ENCODE measurements around the gene EML3.
"Not testable (repeated sequence)": the region's sequence is repeated elsewhere in the genome, so short reads cannot be mapped to it uniquely, and the experiment has no call there.

Gene EML3, protein sequence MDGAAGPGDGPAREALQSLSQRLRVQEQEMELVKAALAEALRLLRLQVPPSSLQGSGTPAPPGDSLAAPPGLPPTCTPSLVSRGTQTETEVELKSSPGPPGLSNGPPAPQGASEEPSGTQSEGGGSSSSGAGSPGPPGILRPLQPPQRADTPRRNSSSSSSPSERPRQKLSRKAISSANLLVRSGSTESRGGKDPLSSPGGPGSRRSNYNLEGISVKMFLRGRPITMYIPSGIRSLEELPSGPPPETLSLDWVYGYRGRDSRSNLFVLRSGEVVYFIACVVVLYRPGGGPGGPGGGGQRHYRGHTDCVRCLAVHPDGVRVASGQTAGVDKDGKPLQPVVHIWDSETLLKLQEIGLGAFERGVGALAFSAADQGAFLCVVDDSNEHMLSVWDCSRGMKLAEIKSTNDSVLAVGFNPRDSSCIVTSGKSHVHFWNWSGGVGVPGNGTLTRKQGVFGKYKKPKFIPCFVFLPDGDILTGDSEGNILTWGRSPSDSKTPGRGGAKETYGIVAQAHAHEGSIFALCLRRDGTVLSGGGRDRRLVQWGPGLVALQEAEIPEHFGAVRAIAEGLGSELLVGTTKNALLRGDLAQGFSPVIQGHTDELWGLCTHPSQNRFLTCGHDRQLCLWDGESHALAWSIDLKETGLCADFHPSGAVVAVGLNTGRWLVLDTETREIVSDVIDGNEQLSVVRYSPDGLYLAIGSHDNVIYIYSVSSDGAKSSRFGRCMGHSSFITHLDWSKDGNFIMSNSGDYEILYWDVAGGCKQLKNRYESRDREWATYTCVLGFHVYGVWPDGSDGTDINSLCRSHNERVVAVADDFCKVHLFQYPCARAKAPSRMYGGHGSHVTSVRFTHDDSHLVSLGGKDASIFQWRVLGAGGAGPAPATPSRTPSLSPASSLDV

DNA sequence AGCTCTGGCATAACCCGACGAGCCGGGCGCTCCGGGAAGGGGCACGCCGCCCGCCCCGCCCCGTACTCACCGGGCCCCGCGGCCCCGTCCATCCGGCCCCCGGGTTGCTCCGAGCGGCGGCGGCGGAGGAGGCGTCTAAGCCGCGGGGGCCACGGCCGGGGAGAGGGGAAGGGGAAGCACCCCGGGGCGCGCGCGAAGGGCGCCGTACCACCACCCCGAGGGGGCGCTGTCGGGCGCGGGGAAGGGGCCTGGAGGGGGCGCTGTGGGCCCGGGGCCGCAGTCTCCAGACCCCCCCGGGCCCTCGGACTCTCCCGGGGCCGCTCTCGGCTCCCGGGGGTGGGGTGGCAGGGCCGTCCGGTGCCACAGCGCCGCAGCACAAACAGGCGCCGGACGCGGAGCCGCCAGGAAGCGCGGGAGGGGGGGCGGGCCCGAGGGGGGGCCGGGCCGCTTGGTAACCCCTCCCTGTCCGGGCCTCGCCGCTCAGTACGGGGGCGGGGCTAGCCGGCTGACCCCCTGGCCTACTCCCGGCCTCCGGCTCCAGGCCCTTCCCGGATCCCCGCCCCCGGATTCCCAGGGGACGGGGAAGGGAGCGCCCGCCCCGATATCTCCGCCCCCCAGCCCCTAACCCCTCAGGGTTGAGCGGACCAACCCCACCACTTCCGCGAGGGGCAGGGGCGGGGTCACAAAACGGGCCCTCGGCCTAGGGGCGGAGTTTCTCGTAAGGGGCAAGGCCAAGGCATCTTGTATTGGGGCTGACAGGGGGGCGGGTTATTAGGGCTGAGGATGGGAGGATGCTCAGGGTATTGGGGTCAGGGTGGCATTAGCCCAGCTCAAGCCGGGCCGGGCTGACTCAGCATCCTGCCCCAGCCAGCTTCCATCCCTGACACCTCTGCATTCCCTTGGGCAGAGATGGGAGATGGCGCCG is at the start of gene EML3, which contains the start of gene ROM1:
EML3 (minus strand) TSS at position 410 of the 925 bp plus-strand sequence; CDS start at position 92, 318 bp downstream.
ROM1 (plus strand) TSS at position 892 of the 925 bp plus-strand sequence; CDS start at position 917, 25 bp downstream.
- DNase-seq (ENCODE audit: low read depth in 2 of 2) = peak; percentile 38 to 49

DNA sequence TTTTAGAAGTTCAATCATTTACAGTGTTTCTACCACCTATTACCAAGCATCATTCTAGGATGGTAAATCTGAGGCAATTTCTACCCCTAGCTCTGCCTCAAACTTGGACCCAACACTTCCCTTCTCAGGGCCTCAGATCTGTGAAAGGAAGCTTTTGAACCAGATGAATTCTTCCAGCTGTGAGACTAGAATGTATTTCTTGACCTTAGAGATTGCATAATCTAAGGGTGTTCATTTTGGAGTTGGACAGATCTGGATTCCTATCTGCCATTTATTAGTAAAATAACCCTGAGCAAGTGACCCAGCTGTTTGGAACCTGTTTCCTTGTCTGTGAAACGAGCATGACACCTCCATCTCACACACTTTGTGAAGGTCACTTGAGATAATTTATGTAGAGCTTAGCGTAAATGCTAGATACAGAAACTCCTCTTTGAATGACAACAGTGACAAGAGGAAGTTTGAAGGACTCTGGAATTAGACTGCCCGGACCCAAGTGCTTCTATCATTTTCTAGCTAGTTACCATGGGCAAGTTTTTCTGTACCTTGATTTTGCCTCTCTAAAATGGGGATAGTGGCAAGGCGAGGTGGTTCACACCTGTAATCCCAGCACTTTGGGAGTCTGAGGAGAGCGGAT is 44.3 kb upstream of the EML3 start:
- no peak for DNase-seq (ENCODE audit: low read depth in 2 of 2)

DNA sequence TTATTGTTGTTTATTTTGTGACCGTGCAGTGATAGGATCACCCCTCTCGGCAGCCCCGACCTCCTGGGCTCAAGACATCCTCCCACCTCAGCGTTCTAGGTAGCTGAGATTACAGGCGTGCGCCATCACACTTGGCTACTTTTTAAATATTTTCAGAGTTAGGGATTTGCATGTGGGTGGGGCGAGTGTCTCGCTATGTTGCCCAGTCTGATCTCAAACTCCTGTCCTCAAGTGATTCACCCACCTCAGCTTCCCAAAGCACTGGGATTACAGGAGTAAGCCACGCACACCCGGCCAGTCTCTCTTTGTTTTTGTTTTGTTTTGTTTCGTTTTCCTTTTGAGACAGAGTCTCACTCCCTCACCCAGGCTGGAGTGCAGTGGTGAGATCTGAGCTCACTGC is 41.7 kb upstream of the EML3 start:
- no peak for DNase-seq (ENCODE audit: low read depth in 2 of 2)

DNA sequence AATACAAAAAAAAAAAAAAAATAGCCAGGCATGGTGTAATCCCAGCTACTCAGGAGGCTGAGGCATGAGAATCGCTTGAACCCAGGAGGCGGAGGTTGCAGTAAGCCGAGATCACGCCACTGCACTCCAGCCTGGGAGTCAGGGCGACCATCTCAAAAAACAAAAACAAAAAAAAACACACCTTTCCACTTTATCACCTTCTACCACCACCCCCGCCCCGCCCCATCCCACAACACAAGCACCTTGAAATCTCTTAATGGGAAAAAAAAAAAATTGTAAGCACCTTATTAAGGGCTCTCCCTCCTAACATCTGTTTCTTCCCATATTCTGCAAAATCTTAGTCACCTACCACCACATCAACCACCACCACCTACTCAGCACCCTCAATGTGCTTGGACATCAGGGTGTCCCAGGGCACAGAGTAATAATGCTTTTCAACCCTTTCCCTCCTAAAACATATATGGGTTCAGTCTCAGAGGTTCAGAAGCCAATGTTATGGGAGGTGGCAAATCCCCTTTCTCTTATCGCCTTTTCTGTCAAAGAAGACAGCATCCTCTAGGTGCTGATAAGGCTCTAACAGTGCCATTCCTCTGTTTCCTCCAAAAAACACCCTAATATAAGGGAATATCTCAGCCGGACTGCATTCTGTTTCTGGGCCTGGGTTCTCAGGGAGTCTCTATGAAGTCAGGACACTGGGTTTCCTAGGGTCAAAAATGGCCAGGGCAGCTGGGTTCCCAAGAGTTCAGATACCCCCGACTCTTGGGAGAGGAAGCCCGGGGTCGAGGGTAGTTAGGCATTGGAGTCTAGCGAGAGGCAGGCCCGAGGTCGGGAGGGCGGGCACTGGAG is 39.8 kb upstream of the EML3 start:
- no peak for DNase-seq (ENCODE audit: low read depth in 2 of 2)

DNA sequence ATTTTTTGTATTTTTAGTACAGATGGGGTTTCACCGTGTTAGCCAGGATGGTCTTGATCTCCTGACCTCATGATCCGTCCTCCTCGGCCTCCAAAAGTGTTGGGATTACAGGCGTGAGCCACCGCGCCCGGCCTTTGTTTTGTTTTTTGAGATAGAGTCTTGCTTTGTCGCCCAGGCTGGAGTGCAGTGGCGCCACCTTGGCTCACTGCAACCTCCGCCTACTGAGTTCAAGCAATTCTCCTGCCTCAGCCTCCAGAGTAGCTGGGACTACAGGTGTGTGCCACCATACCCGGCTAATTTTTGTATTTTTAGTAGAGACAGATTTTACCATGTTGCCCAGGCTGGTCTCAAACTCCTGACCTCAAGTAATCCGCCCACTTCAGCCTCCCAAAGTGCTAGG is 37.7 kb upstream of the EML3 start:
- DNase-seq (ENCODE audit: low read depth in 2 of 2) = not testable (repeated sequence)

DNA sequence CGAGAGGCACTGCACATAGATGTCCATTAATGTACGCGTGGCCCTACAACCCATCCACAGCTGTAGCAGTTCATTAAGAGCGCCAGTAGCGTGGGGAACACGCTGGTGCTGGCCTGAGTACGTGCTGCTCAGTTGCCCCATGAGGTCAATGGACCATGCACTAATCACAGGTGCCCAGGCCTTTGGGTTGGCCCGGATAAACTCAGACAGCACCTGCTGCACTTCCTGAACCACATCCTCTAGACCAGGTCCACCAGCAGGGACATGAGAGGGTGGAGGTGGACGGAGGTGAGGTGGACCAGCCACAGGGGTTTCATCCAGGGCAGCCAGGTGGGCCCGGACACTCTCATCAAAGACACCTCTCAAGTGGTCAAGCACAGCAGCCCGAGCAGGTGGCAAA is 36.9 kb upstream of the EML3 start:
- no peak for DNase-seq (ENCODE audit: low read depth in 2 of 2)

DNA sequence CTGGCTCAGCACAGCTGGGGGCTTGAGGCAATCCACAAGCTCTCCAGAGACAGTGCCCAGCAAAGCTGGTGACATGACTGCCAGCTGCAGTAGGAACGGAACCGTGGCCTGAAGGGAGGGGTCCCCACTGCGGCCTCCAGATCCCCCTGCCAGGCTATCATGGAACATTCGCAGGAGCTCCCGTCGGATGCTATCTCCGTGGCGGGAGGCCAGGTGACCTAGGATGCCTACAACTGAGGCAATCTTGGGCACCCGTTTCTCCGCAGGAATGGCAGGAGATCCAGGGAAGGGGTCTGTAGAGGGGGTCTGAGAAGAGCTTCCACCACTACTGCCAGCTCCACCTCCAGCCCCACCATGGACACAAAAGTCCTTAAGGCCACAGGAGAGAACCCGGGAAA is 36.4 kb upstream of the EML3 start:
- DNase-seq (ENCODE audit: low read depth in 2 of 2) = no peak

DNA sequence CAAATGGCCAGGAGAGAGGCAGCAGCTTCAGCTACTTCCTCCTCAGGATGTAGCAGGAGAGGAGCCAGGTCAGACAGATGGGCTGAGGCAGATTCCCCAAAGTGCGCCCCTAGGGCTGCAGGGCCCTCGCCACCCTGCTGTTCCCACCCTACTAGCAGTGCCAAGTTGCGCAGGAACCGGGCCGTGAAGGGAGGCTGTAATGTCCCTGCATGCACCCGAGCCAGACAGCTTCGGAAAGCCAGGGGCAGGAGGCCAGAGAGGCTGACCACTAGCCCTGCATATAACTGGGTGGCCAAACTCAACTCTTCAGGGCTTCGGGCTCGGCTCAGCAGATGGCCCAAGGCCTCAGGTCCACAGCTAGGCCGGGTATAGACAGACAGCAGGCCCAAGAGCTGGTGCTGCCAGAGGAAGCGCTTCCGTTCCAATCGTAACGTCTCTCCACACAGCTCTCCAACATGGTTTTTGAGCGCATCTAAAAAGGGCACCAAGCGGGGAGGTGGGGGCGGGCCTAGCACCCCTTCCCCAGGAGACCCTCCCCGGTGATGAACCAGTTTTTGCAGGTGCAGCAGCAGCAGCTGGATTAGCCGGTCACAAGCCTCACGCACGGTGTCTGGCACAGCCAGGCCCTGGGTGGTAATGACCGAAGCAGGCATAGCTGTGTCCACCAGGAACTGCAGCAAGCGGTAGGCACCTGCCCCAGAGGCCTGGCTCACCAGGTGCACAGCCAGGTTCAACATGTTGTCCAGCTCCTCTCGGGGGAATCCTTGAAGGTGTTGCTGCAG is 35.8 kb upstream of the EML3 start:
- no peak for DNase-seq (ENCODE audit: low read depth in 2 of 2)

DNA sequence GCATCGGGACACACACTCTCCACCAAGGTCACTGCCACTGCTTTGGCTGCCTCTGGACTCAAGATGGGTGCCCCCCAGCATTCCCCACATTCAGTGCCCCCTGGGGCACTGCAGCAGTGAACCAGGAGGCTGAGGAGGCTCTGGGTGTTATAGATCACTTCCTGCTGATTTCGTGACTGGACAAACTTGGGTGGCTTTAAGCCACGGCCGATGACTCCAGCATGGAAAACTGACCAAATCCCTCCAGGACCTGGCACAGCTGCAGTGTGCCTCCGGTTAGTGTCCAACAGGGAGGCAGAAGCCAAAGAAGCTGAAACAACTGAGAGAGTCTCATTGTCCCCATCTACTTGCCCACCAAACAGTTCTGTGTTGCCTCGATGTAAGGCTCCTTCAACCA is 35.0 kb upstream of the EML3 start:
- no peak for DNase-seq (ENCODE audit: low read depth in 2 of 2)

DNA sequence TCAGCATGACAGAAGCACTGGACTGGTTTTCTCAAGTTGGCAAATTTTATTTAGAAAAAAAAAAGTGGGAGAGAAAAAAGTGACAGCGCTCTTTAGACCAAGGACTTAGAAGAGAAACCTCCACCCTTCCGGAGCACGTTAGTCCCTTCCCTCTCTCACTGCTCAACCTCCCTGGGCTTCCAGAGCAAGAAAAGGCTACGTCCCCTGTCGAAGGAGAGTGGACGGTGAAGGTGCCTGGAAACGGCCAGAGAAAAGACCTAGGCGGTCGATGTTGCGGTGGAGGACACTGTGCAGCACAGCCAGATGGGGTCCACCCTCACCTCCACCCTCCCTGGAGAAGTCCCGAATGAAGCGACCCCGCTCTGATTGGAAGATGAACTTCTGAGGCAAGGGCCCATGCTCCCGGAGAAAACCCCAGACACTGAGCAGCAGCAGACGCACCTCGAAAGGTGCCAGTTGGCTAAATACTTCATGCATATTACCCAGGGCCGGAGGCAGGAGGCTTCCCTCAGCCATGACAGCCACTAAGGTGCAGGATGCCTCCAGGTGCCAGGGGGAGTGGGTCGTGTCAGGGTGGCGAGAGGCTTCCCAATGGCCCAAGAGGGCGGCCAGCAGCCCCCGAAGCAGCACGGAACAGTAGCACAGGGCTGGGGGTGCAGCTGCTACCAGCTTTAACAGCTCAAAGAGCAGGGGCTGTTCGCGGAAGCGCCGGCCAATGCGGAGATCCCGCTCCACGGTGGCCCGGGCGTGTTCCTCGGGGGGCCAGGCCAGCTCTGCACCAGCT is 34.4 kb upstream of the EML3 start:
- no peak for DNase-seq (ENCODE audit: low read depth in 2 of 2)

DNA sequence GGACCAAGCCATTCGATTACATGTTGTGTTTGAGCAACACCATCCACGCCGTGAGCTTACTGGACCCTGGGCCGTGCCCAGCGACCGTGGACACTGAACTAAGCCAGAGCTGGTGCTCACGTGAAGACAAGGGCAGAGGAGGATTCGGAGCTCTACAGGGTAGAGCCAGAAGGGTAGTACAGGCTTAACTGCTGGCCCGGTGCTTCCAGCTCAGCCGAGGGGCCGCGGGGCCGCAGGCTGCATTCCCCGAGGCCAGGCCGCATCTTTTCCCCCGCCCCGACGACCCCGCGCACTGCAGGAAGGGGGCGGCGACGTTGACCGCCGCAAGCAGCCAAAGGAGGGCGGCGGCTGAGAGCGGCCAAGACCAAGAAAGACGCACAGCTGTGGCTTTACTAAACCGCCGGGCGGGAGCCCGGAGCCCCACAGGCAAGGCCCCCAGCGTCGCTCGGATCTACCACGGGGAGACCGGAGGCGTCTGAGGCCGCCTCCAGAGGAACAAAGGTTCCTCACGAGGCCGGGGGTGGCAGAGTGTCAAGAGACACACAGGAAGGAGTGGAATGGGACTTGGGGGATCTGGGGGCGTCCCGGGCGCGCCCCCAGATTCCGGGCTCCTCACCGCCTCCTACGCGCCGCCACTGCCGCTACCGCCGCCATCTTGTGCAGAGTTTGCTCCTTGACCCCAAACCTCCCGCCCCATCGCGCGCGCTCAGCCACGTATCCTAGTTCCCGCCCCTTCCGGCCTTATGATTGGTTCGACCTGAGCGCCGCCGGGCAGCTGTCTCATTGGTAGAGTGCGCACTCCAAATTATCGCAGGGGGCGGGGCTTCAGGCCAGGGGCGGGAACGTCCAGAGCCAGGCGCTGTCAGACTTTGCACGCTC is 33.6 kb upstream of the EML3 start, which contains the start of gene GANAB:
GANAB (minus strand) TSS at position 668 of the 879 bp plus-strand sequence; CDS start at position 654, 14 bp downstream.
- DNase-seq (ENCODE audit: low read depth in 2 of 2) = peak; percentile 89 to 92

DNA sequence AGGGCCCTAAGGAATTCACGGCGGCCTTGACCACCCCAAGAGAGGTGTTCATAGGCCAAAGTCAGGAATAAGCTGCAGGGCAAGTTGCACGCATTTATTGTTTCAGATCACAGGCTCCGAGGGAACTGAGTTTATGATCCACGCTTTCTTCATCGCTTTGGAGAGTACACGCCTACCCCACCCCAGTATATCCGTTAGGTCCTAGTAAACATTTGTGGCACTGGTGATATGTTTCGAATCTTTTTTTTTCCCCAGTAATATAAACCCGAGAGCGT is 33.0 kb upstream of the EML3 start:
- no peak for DNase-seq (ENCODE audit: low read depth in 2 of 2)

DNA sequence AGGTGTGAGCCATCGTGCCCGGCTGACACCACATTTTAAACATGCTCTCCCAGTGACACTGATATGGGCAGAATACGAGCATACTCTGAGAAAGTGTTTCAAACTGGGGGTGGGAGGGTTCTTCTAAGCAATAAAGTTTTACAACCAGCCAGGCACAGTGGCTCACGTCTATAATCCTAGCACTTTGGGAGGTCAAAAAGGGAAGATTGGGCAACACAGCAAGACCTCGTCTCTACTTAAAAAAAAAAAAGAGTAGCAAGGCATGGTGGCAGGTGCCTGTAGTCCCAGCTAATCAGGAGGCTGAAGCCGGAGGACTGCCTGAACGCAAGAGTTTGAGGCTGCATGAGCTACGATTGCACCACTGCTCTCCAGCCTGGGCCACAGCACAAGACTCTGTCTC is 31.6 kb upstream of the EML3 start:
- no peak for DNase-seq (ENCODE audit: low read depth in 2 of 2)

DNA sequence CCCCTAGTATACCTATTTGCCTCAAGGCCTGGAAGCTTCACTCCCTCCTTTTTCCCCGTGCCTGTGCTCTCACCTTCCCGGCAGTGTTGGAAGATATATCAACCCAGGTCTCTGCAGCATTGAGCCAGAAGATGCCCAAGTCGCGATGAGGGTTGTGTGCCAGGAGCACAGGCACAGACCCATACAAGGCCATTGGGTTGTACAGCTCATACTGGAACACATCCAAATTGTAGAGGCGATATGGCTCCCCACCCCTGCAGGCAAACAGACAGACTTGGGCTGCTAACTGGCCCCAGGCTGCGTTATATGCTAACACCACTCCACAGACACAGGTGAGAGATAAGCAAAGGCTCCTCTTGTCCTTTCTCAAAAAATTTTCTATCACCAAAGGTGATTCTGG is 19.9 kb upstream of the EML3 start:
- no peak for DNase-seq (ENCODE audit: low read depth in 2 of 2)

DNA sequence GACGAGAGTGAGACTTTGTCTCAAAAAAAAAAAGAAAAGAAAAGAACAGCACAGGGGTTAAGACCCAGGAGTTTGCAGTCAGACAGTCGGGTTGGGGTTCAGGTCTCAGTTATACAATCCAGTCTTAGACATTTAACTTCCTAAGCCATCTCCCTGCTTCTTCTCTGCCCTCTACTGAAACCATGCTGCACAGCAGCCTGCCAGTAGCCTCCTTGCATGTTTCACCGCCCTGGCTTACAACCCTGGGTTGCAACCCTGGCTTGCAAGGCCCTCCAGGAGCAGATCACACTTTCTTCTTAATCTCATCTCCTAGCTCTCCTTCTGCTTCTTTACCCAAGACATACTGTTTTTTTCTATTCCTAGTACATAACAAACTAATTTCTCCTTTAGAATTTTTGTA is 15.1 kb upstream of the EML3 start:
- no peak for DNase-seq (ENCODE audit: low read depth in 2 of 2)

DNA sequence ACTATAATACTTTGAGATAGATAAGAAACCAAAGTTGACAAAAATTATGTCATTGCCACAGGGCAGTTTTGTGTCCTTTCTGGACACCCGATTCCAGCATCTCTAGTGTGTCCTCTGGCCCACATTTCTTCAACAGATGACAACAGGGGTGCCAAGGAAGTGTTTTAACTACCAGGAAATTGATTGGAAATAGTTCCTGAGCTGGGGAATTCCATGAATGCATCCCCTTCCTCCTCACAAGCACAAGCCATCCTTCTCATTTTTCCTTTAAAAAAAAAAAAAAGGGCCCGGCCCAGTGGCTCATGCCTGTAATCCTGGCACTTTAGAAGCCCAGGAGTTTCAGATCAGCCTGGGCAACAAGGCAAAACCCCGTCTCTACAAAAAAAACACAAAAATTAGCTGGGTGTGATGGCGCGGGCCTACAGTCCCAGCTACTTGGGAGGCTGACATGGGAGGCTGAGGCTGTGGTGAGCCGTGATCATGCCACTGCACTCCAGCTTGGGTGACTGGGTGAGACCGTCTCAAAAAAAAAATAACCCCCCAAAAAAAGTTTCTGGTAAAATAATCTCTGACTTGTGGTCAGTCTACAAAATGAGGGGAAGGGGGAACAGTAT is 10.0 kb upstream of the EML3 start:
- no peak for DNase-seq (ENCODE audit: low read depth in 2 of 2)
